K562 (cell line): ENCODE data around the gene IL17RC. TPM values are rescaled to one million over a fixed set of nuclear protein-coding genes. Genes with fewer than 3 reads are reported as not detected.

Experiments used
- BCLAF1 ChIP-seq, 2 experiments: fragments of 450-650 bp in 1 of 2; IDR thresholded peaks; 2 replicates each; pipeline ENCODE4 v1.6.1; 2011 to 2017; ENCODE audit warnings: low read depth in 2 of 2, antibody characterized with exemption in 1 of 2, borderline replicate concordance in 1 of 2, low read length in 1 of 2, mild to moderate bottlenecking in 1 of 2, mixed read lengths in 1 of 2; ENCODE audit not compliant: control insufficient read depth in 1 of 2
- CBFA2T3 ChIP-seq: fragments of 450-650 bp; IDR thresholded peaks from 2 replicates; pipeline ENCODE4 v1.6.1; 2017
- CREB1 ChIP-seq, 2 experiments: sonication (generic) in 1 of 2; formaldehyde crosslinking in 1 of 2; IDR thresholded peaks; 2 replicates each; pipeline versions ENCODE4 v1.6.1 to v1.8.0; 2012 to 2022; ENCODE audit warnings: inconsistent platforms in 1 of 2, mild to moderate bottlenecking in 1 of 2, missing genetic modification reagents in 1 of 2, moderate library complexity in 1 of 2
- EZH2 ChIP-seq: IDR thresholded peaks from 2 replicates; pipeline ENCODE4 v1.6.1; 2012; ENCODE audit warnings: low read depth, mild to moderate bottlenecking, inconsistent platforms, low read length, borderline replicate concordance
- PHF21A ChIP-seq: fragments of 450-650 bp; IDR thresholded peaks from 2 replicates; pipeline ENCODE4 v1.6.1; 2017; ENCODE audit warnings: low read depth, borderline replicate concordance
- PRPF4 ChIP-seq: fragments of 200-400 bp; formaldehyde crosslinking; IDR thresholded peaks from one replicate; pipeline ENCODE4 v1.6.1; 2017; ENCODE audit warnings: low read length, low read depth, mild to moderate bottlenecking; ENCODE audit not compliant: insufficient read depth, poor library complexity, severe bottlenecking
- SNIP1 ChIP-seq: fragments of 450-650 bp; IDR thresholded peaks from 2 replicates; pipeline ENCODE4 v1.7.1; 2017; ENCODE audit warnings: low read depth, mild to moderate bottlenecking
- TBP ChIP-seq: optimal IDR thresholded peaks from 2 replicates; pipeline ENCODE3; 2011; ENCODE audit warnings: low read depth, low read length, improper control_type of control experiment
- XRCC3 ChIP-seq: fragments of 450-650 bp; IDR thresholded peaks from 2 replicates; pipeline ENCODE4 v1.6.1; 2017; ENCODE audit warnings: mild to moderate bottlenecking, moderate library complexity
- XRCC5 ChIP-seq: fragments of 200-400 bp; formaldehyde crosslinking; IDR thresholded peaks from 2 replicates; pipeline ENCODE4 v1.6.1; 2017; ENCODE audit warnings: low read depth, mild to moderate bottlenecking, low read length
- ZNF175 ChIP-seq: fragments of 200-800 bp; sonication (Bioruptor generic); IDR thresholded peaks from 2 replicates; pipeline ENCODE4 v1.6.1; 2016; ENCODE audit warnings: low read depth, mild to moderate bottlenecking, missing genetic modification characterization, missing compliant biosample characterization
- ZNF644 ChIP-seq: fragments of 200-800 bp; sonication (Bioruptor generic); IDR thresholded peaks from 2 replicates; pipeline ENCODE4 v1.6.1; 2016; ENCODE audit warnings: low read depth, missing genetic modification characterization, missing compliant biosample characterization
- ZNF75A ChIP-seq: fragments of 450-650 bp; formaldehyde crosslinking; IDR thresholded peaks from 2 replicates; pipeline ENCODE4 v1.4.0; 2020; ENCODE audit warnings: mild to moderate bottlenecking
- ZNF778 ChIP-seq: fragments of 450-650 bp; formaldehyde crosslinking; IDR thresholded peaks from 2 replicates; pipeline ENCODE4 v1.4.0; 2020; ENCODE audit warnings: mild to moderate bottlenecking, moderate library complexity
- ZZZ3 ChIP-seq: fragments of 450-650 bp; IDR thresholded peaks from 2 replicates; pipeline ENCODE4 v1.6.1; 2016; ENCODE audit warnings: antibody characterized with exemption, mild to moderate bottlenecking, moderate library complexity
- polyA plus RNA-seq, 8 experiments: library from polyadenylated mRNA; depleted of rRNA in 4 of 8; stranded (reverse) in 5 of 8; unstranded in 3 of 8; fragments of >200 nt; fragmentation: Nextera tagmentation in 2 of 8; fragmentation: Illumina TruSeq in 1 of 8; extraction: Ambion mirVana in 2 of 8; extraction: Trizol in 1 of 8; gene quantifications; 2 replicates each; pipeline versions ENCODE4 v1.2.1 to v1.2.3, GENCODE V29; 2011 to 2014; ENCODE audit warnings: inconsistent platforms in 1 of 8, missing spikeins in 1 of 8
- total RNA-seq, 7 experiments: library from RNA; depleted of rRNA in 6 of 7; stranded (reverse); fragments of >200 nt in 6 of 7; fragmentation: Illumina TruSeq in 2 of 7; extraction: Trizol in 2 of 7; gene quantifications; 2 replicates each; pipeline versions ENCODE4 v1.2.1 to v1.2.3, GENCODE V29; 2011 to 2021; ENCODE audit warnings: low replicate concordance in 1 of 7
- TF ChIP-seq, protein P1 (sequence below): fragments of 450-650 bp; IDR thresholded peaks from 2 replicates; pipeline ENCODE4 v1.6.1; 2016; ENCODE audit warnings: antibody characterized with exemption
- TF ChIP-seq, protein P2 (sequence below): fragments of 250-450 bp; sonication (Bioruptor Pico); IDR thresholded peaks from 2 replicates; pipeline ENCODE4 v1.9.0; 2021; ENCODE audit warnings: mild to moderate bottlenecking, inconsistent platforms
- TF ChIP-seq, protein P3 (sequence below), 2 experiments: IDR thresholded peaks; 2 replicates each; pipeline ENCODE4 v1.6.1; 2012; ENCODE audit warnings: improper control_type of control experiment in 2 of 2, low read depth in 2 of 2, low read length in 2 of 2, borderline replicate concordance in 1 of 2

The IL17RC gene
- total and polyA plus RNA-seq, 9 of the 15 experiments (the other 6 are each of a cell fraction or from before 2014, with no cell fraction given), result 0.15 to 11.4 (median 7.1) TPM; not detected in 1

- TF ChIP-seq XRCC3, result no peak
- TF ChIP-seq ZNF175, result no peak
- no peak for TF ChIP-seq ZNF75A (CRISPR knock-in tag)
- TF ChIP-seq XRCC5, result no peak
- TF ChIP-seq ZZZ3, result no peak
- peak; percentile 49; the same call in 1 of the 2 replicates for TF ChIP-seq ZNF644 (tag)
- TF ChIP-seq EZH2, result no peak
- TF ChIP-seq CBFA2T3, result 0 out of 2 replicates have a peak, but pooled peaks have one; percentile 18
- TF ChIP-seq, protein P1, sequence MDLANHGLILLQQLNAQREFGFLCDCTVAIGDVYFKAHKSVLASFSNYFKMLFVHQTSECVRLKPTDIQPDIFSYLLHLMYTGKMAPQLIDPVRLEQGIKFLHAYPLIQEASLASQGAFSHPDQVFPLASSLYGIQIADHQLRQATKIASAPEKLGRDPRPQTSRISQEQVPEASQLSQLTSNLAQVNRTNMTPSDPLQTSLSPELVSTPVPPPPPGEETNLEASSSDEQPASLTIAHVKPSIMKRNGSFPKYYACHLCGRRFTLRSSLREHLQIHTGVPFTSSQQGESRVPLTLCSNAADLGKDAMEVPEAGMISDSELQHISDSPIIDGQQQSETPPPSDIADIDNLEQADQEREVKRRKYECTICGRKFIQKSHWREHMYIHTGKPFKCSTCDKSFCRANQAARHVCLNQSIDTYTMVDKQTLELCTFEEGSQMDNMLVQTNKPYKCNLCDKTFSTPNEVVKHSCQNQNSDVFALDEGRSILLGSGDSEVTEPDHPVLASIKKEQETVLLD, result peak; percentile 51
- peak; percentile 89 for TF ChIP-seq CREB1 (IDR thresholded peaks at IDR 0.05)
- peak; percentile 89 for TF ChIP-seq CREB1 (CRISPR knock-in tag; IDR thresholded peaks at IDR 0.05)
- TF ChIP-seq SNIP1, result no peak
- TF ChIP-seq PHF21A, result 0 out of 2 replicates have a peak, but pooled peaks have one; percentile 8
- TF ChIP-seq BCLAF1 (IDR thresholded peaks at IDR 0.05; ENCODE audit: borderline replicate concordance in 1 of 2, control insufficient read depth in 1 of 2, low read depth in 2 of 2, low read length in 1 of 2), result no peak
- no peak for TF ChIP-seq PRPF4
- TF ChIP-seq ZNF778 (CRISPR knock-in tag), result no peak
- TF ChIP-seq, protein P2, sequence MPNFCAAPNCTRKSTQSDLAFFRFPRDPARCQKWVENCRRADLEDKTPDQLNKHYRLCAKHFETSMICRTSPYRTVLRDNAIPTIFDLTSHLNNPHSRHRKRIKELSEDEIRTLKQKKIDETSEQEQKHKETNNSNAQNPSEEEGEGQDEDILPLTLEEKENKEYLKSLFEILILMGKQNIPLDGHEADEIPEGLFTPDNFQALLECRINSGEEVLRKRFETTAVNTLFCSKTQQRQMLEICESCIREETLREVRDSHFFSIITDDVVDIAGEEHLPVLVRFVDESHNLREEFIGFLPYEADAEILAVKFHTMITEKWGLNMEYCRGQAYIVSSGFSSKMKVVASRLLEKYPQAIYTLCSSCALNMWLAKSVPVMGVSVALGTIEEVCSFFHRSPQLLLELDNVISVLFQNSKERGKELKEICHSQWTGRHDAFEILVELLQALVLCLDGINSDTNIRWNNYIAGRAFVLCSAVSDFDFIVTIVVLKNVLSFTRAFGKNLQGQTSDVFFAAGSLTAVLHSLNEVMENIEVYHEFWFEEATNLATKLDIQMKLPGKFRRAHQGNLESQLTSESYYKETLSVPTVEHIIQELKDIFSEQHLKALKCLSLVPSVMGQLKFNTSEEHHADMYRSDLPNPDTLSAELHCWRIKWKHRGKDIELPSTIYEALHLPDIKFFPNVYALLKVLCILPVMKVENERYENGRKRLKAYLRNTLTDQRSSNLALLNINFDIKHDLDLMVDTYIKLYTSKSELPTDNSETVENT (CRISPR knock-in tag), result peak; percentile 88
- peak; percentile 88 for TF ChIP-seq TBP
- TF ChIP-seq, protein P3, sequence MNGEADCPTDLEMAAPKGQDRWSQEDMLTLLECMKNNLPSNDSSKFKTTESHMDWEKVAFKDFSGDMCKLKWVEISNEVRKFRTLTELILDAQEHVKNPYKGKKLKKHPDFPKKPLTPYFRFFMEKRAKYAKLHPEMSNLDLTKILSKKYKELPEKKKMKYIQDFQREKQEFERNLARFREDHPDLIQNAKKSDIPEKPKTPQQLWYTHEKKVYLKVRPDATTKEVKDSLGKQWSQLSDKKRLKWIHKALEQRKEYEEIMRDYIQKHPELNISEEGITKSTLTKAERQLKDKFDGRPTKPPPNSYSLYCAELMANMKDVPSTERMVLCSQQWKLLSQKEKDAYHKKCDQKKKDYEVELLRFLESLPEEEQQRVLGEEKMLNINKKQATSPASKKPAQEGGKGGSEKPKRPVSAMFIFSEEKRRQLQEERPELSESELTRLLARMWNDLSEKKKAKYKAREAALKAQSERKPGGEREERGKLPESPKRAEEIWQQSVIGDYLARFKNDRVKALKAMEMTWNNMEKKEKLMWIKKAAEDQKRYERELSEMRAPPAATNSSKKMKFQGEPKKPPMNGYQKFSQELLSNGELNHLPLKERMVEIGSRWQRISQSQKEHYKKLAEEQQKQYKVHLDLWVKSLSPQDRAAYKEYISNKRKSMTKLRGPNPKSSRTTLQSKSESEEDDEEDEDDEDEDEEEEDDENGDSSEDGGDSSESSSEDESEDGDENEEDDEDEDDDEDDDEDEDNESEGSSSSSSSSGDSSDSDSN (IDR thresholded peaks at IDR 0.05; ENCODE audit: borderline replicate concordance in 1 of 2, low read depth in 2 of 2, low read length in 2 of 2), result peak in 1 of 2 experiments; percentile 9; a peak in 1 of 4 replicates
Measured at GRCh38 chr3:9933561-9934234, 16.8 kb downstream of the IL17RC start, which contains the start of gene CRELD1 (continued).
